Tibial nerve (tissue), 4 donors: ENCODE measurements around the gene TLDC2. TPM values are rescaled to one million over a fixed set of nuclear protein-coding genes. Genes with fewer than 3 reads are reported as not detected.
"Not testable (repeated sequence)": the region's sequence is repeated elsewhere in the genome, so short reads cannot be mapped to it uniquely, and the experiment has no call there.

Experiments used
- DNase-seq, 2 donors: peaks; one replicate each; pipeline ENCODE4 v3.0.0-alpha.2; 2019; ENCODE audit warnings: low spot score in 2 of 2
- H3K27ac ChIP-seq, 4 donors: fragments of 200-600 bp; sonication (generic) in 3 of 4; one replicate each; pipeline ENCODE4 v1.5.1; 2017 to 2019; ENCODE audit warnings: mild to moderate bottlenecking in 1 of 4
- H3K27me3 ChIP-seq, 2 donors: fragments of 200-600 bp; sonication (generic) in 1 of 2; one replicate each; pipeline versions ENCODE4 v1.5.1 to v1.6.0; 2017 to 2019
- H3K36me3 ChIP-seq, 3 donors: fragments of 200-600 bp; sonication (generic); one replicate each; pipeline ENCODE4 v1.5.1; 2018 to 2019
- H3K4me1 ChIP-seq, 4 donors: fragments of 200-600 bp; sonication (generic) in 3 of 4; one replicate each; pipeline ENCODE4 v1.5.1; 2017 to 2019
- H3K4me3 ChIP-seq, 4 donors: fragments of 200-600 bp; sonication (generic) in 3 of 4; one replicate each; pipeline ENCODE4 v1.5.1; 2017 to 2019; ENCODE audit warnings: mild to moderate bottlenecking in 1 of 4, moderate library complexity in 1 of 4
- H3K9me3 ChIP-seq, 4 donors: fragments of 200-600 bp; sonication (generic) in 3 of 4; one replicate each; pipeline ENCODE4 v1.5.1; 2017 to 2019
- EP300 ChIP-seq, 2 donors: sonication (generic); formaldehyde crosslinking; IDR thresholded peaks; one replicate each; pipeline ENCODE4 v1.6.1; 2017; ENCODE audit warnings: antibody characterized with exemption in 2 of 2, mild to moderate bottlenecking in 1 of 2
- POLR2A ChIP-seq, 2 donors: fragments of 450-650 bp; IDR thresholded peaks; one replicate each; pipeline ENCODE4 v1.6.1; 2017; ENCODE audit warnings: antibody characterized with exemption in 2 of 2, mild to moderate bottlenecking in 2 of 2, moderate library complexity in 2 of 2
- WGBS, 2 donors: methylation state at CpG; one replicate each; pipeline ENCODE4 v1.1.5; 2018; 5-methylcytosine and 5-hydroxymethylcytosine counted together
- total RNA-seq, 4 donors: library from RNA; depleted of rRNA; stranded (reverse); fragments of >200 nt; gene quantifications; one replicate each; pipeline ENCODE4 v1.1.0, GENCODE V29; 2016
- TF ChIP-seq, protein P1 (sequence below), 5 experiments: fragments of 200-600 bp in 3 of 5; fragments of 450-650 bp in 2 of 5; sonication (generic) in 3 of 5; IDR thresholded peaks; one replicate each; pipeline ENCODE4 v1.5.1; 2016 to 2019; ENCODE audit warnings: antibody characterized with exemption in 5 of 5, mild to moderate bottlenecking in 3 of 5, moderate library complexity in 2 of 5

The TLDC2 gene
- total RNA-seq, 4 donors from 2014 or later = not detected

DNA sequence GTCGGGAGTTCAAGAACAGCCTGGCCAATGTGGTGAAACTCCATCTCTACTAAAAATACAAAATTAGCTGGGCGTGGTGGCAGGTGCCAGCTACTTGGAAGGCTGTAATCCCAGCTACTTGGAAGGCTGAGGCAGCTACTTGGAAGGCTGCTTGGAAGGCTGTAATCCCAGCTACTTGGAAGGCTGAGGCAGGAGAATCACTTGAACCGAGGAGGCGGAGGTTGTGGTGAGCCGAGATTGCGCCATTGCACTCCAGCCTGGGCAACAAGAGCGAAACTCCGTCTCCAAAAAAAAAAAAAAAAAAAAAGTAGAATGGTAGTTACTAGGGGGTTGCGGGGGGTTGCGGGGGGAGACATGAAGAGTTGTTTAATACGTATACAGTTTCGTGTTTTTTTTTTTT is 56.1 kb downstream of the TLDC2 start:
- H3K4me1 ChIP-seq = peaks cover 0 to 87% (median 37%) of the 10 kb centered on the region in 4 donors
- H3K27me3 ChIP-seq, H3K4me3 ChIP-seq, DNase-seq, H3K9me3 ChIP-seq: not testable (repeated sequence)
- H3K36me3 ChIP-seq = peaks cover 9 to 96% (median 29%) of the 10 kb centered on the region in 3 donors
- 86 to 91% methylated on average over 12 of the region's 12 CpGs for WGBS, 2 donors
- peak overlapping the region in 3 of 4 donors; percentile 33 to 99 (median 90) for H3K27ac ChIP-seq
- TF ChIP-seq EP300 (IDR thresholded peaks at IDR 0.05) = peak in 1 of 2 donors; percentile 15

DNA sequence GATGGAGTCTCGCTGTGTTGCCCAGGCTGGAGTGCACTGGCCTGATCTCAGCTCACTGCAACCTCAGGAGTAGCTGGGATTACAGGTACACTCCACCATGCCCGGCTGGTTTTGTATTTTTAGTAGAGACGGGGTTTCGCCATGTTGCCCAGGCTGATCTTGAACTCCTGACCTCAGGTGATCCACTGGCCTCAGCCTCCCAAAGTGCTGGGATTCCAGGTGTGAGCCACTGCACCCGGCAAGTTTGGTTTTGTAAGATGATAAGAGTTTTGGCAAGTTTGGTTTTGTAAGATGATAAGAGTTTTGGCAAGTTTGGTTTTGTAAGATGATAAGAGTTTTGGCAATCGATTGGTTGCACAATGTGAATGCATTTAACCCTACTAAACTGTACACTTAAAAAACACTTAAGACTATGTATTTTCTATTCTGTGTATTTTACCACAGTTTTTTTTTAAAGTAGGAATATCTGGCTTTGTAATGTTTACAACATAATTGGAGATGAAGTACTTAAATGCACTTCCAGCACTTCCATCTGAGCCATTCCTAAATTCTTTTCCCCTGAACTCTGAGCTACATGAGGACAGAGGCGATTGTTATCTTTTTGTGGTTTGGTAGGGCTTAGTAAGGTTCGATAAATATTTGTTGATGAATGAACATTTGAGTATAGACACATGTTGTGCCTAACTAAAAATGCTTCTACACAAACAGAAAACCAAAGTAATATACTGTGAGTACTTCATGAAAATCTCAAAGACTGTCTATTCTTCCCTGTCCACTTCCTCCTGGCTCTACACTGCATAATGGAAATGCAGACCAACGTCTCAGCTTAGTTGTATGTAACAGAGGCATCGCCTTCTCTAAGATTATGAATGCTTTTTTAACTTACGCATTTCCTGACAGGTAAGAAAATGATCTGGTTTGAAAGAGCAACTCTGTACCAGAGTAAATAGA is 56.8 kb downstream of the TLDC2 start:
- DNase-seq = no peak
- no peak for TF ChIP-seq EP300 (IDR thresholded peaks at IDR 0.05)
- no peak for TF ChIP-seq POLR2A (IDR thresholded peaks at IDR 0.05)
- TF ChIP-seq, protein P1, sequence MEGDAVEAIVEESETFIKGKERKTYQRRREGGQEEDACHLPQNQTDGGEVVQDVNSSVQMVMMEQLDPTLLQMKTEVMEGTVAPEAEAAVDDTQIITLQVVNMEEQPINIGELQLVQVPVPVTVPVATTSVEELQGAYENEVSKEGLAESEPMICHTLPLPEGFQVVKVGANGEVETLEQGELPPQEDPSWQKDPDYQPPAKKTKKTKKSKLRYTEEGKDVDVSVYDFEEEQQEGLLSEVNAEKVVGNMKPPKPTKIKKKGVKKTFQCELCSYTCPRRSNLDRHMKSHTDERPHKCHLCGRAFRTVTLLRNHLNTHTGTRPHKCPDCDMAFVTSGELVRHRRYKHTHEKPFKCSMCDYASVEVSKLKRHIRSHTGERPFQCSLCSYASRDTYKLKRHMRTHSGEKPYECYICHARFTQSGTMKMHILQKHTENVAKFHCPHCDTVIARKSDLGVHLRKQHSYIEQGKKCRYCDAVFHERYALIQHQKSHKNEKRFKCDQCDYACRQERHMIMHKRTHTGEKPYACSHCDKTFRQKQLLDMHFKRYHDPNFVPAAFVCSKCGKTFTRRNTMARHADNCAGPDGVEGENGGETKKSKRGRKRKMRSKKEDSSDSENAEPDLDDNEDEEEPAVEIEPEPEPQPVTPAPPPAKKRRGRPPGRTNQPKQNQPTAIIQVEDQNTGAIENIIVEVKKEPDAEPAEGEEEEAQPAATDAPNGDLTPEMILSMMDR (IDR thresholded peaks at IDR 0.05) = no peak
- H3K4me3 ChIP-seq = no peak overlapping the region
- H3K9me3 ChIP-seq = no peaks in the 10 kb centered on the region
- no peaks in the 10 kb centered on the region for H3K27me3 ChIP-seq
- H3K4me1 ChIP-seq = peaks cover 0 to 89% (median 40%) of the 10 kb centered on the region in 4 donors
- WGBS, 2 donors = 69 to 71% methylated on average over 11 of the region's 11 CpGs
- H3K27ac ChIP-seq = peak overlapping the region; percentile 11 to 99 (median 59)
- H3K36me3 ChIP-seq = peaks cover 9 to 91% (median 29%) of the 10 kb centered on the region in 3 donors

DNA sequence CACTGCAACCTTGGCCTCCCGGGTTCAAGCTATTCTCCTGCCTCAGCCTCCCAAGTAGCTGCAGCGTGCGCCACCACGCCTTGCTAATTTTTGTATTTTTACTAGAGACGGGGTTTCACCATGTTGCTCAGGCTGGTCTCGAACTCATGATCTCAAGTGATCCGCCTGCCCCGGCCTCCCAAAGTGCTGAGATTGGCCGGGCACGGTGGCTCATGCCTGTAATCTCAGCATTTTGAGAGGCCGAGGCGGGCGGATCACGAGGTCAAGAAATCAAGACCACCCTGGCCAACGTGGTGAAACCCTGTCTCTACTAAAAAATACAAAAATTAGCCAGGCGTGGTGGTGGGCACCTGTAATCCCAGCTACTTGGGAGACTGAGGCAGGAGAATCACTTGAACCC is 57.6 kb downstream of the TLDC2 start:
- not testable (repeated sequence) for H3K27me3 ChIP-seq, H3K9me3 ChIP-seq, DNase-seq, H3K4me3 ChIP-seq
- WGBS, 2 donors = 95 to 99% methylated on average over 16 of the region's 16 CpGs
- Histone ChIP-seq H3K36me3 (peaks cover 6 to 91% (median 23%) of the 10 kb centered on the region in 3 donors), H3K4me1 (peaks cover 0 to 97% (median 47%) of the 10 kb centered on the region in 4 donors), H3K27ac (peak overlapping the region; percentile 11 to 99 (median 59))

DNA sequence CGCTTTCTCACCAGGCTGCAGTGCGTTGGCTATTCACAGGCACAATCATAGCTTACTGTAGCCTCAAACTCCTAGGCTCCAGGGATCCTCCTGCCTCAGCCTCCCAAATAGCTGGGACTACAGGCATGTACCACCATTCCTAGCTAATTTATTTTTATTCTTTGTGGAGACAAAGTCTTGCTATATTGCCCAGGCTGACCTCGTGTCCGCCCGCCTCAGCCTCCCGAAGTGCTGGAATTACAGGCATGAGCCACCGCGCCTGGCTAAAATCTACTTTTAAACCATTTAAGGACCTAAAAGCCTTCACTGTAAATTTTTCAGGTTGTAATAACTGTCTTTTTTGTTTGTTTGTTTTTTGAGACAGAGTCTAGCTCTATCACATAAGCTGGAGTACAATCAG is 60.4 kb downstream of the TLDC2 start:
- Histone ChIP-seq H3K4me1 (peaks cover 3 to 97% (median 55%) of the 10 kb centered on the region in 4 donors), H3K27ac (peak overlapping the region; percentile 57 to 99 (median 84)), H3K27me3 (no peaks in the 10 kb centered on the region), H3K36me3 (peaks cover 3 to 83% (median 15%) of the 10 kb centered on the region in 3 donors), H3K4me3 (peak overlapping the region in 1 of 4 donors; percentile 12), H3K9me3 (no peaks in the 10 kb centered on the region)
- WGBS, 2 donors = 82% methylated on average over 8 of the region's 8 CpGs
- no peak for TF ChIP-seq POLR2A (IDR thresholded peaks at IDR 0.05)
- DNase-seq = no peak

DNA sequence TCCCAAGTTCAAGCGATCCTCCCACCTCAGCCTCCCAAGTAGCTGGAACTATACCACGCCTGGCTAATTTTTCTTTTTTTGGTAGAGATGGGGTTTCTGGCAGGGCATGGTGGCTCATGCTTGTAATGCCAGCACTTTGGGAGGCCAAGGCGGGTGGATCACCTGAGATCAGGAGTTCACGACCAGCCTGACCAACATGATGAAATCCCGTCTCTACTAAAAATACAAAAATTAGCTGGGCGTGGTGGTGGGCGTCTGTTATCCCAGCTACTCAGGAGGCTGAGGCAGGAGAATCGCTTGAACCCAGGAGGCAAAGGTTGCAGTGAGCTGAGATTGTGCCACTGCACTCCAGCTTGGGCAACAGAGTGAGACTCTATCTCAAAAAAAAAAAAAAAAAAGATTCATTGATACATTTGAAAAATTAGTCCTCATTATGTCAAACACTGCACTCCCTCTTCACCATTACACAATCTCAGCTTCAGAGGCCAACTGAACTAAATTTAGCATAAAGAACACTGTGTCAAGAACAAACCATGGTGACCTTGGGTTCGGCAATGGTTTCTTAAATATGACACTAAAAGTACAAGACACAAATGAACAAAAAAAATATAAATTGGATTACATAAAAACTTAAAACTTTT is 60.9 kb downstream of the TLDC2 start:
- WGBS, 2 donors = 51 to 62% methylated on average over 9 of the region's 9 CpGs
- DNase-seq, H3K27me3 ChIP-seq, H3K9me3 ChIP-seq: not testable (repeated sequence)
- Histone ChIP-seq H3K4me1 (peaks cover 3 to 98% (median 58%) of the 10 kb centered on the region in 4 donors), H3K36me3 (peaks cover 3 to 82% (median 15%) of the 10 kb centered on the region in 3 donors), H3K27ac (peak overlapping the region; percentile 57 to 99 (median 84)), H3K4me3 (peak overlapping the region in 1 of 4 donors; percentile 12)
- peak; percentile 72 to 85 for TF ChIP-seq EP300 (IDR thresholded peaks at IDR 0.05)

DNA sequence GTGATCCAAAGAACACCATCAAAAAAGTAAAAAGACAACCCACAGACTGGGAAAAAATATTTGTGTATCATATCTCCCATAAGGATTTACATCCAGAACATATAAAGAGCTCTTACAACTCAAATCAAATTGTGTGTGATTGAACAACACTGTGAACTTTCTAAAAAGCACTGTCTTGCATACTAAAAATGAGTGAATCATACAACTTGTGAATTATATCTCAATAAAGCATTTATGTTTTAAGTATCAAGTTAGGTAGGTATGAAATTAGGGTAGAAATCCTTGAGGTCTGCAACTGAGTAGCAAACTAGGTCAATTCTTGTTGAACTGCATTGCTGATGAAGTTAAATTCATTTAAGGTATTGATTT is 61.4 kb downstream of the TLDC2 start:
- Histone ChIP-seq H3K4me3 (peak overlapping the region in 1 of 4 donors; percentile 12), H3K4me1 (peaks cover 3 to 98% (median 61%) of the 10 kb centered on the region in 4 donors), H3K27ac (peak overlapping the region; percentile 57 to 99 (median 83)), H3K9me3 (no peaks in the 10 kb centered on the region), H3K27me3 (no peaks in the 10 kb centered on the region), H3K36me3 (peaks cover 6 to 82% (median 15%) of the 10 kb centered on the region in 3 donors)
- TF ChIP-seq, protein P1 (IDR thresholded peaks at IDR 0.05) = no peak
- TF ChIP-seq EP300 (IDR thresholded peaks at IDR 0.05) (no peak), POLR2A (IDR thresholded peaks at IDR 0.05) (no peak)
- no peak for DNase-seq
